ENCODE data around the gene ZNF474. TPM values are rescaled to one million over a fixed set of nuclear protein-coding genes. Genes with fewer than 3 reads are reported as not detected.
"Not testable (repeated sequence)": the region's sequence is repeated elsewhere in the genome, so short reads cannot be mapped to it uniquely, and the experiment has no call there.

Gene ZNF474
- total RNA-seq, 4 donors from 2014 or later: 0.52 to 1.3 (median 1.0) TPM

- Histone ChIP-seq H3K27ac (no peak overlapping the region), H3K4me3 (no peak overlapping the region), H3K27me3 (no peaks in the 10 kb centered on the region), H3K36me3 (no peaks in the 10 kb centered on the region), H3K4me1 (no peaks in the 10 kb centered on the region), H3K9me3 (no peaks in the 10 kb centered on the region)
- 42 to 71% methylated on average over 1 to 2 of the region's 2 CpGs for WGBS, 2 donors (ENCODE audit: low coverage in 1 of 2)
- TF ChIP-seq POLR2A (IDR thresholded peaks at IDR 0.05): no peak
- TF ChIP-seq CTCF (IDR thresholded peaks at IDR 0.05): no peak
- no peak for TF ChIP-seq POLR2AphosphoS5 (IDR thresholded peaks at IDR 0.05)
- TF ChIP-seq EP300 (IDR thresholded peaks at IDR 0.05): no peak
- no peak for ATAC-seq
These were observed 40.0 kb upstream of the ZNF474 start for GRCh38 chr5:122089096-122090013.

- Histone ChIP-seq H3K4me3 (no peak overlapping the region), H3K4me1 (peaks cover 0 to 9% (median 0%) of the 10 kb centered on the region in 3 donors), H3K9me3 (no peaks in the 10 kb centered on the region), H3K36me3 (no peaks in the 10 kb centered on the region), H3K27ac (no peak overlapping the region), H3K27me3 (no peaks in the 10 kb centered on the region)
- WGBS, 2 donors (ENCODE audit: low coverage in 1 of 2): 45% methylated on average over 8 of the region's 9 CpGs
- ATAC-seq: no peak
- TF ChIP-seq CTCF (IDR thresholded peaks at IDR 0.05) (peak; percentile 36 to 63 (median 48)), POLR2A (IDR thresholded peaks at IDR 0.05) (no peak), EP300 (IDR thresholded peaks at IDR 0.05) (no peak), POLR2AphosphoS5 (IDR thresholded peaks at IDR 0.05) (no peak)
These were observed 37.3 kb upstream of the ZNF474 start for GRCh38 chr5:122091936-122092600.

GRCh38 chr5:122093415-122094180, 35.7 kb upstream of the ZNF474 start:
- H3K36me3 ChIP-seq: no peaks in the 10 kb centered on the region
- peaks cover 0 to 9% (median 0%) of the 10 kb centered on the region in 3 donors for H3K4me1 ChIP-seq
- 53 to 76% methylated on average over 4 to 7 of the region's 7 CpGs for WGBS, 2 donors (ENCODE audit: low coverage in 1 of 2)
- no peak for ATAC-seq
- no peaks in the 10 kb centered on the region for H3K9me3 ChIP-seq
- TF ChIP-seq POLR2AphosphoS5 (IDR thresholded peaks at IDR 0.05): no peak
- no peak for TF ChIP-seq EP300 (IDR thresholded peaks at IDR 0.05)
- TF ChIP-seq CTCF (IDR thresholded peaks at IDR 0.05): no peak
- no peak overlapping the region for H3K4me3 ChIP-seq
- no peaks in the 10 kb centered on the region for H3K27me3 ChIP-seq
- no peak overlapping the region for H3K27ac ChIP-seq

- not testable (repeated sequence) for H3K27ac ChIP-seq, H3K9me3 ChIP-seq, H3K36me3 ChIP-seq, H3K4me3 ChIP-seq, H3K4me1 ChIP-seq, H3K27me3 ChIP-seq, ATAC-seq
- WGBS, 2 donors (ENCODE audit: low coverage in 1 of 2): 80 to 91% methylated on average over 1 to 5 of the region's 5 CpGs
These were observed 35.1 kb upstream of the ZNF474 start for GRCh38 chr5:122094251-122094650.

- TF ChIP-seq POLR2AphosphoS5 (IDR thresholded peaks at IDR 0.05) (no peak), EP300 (IDR thresholded peaks at IDR 0.05) (no peak), POLR2A (IDR thresholded peaks at IDR 0.05) (no peak), CTCF (IDR thresholded peaks at IDR 0.05) (no peak)
- H3K27me3 ChIP-seq: no peaks in the 10 kb centered on the region
- no peak overlapping the region for H3K27ac ChIP-seq
- 63% methylated on average over 3 of the region's 3 CpGs for WGBS, 2 donors (ENCODE audit: low coverage in 1 of 2)
- H3K9me3 ChIP-seq: no peaks in the 10 kb centered on the region
- H3K4me3 ChIP-seq: no peak overlapping the region
- H3K4me1 ChIP-seq: peaks cover 0 to 9% (median 0%) of the 10 kb centered on the region in 3 donors
- H3K36me3 ChIP-seq: no peaks in the 10 kb centered on the region
- no peak for ATAC-seq
These were observed 34.2 kb upstream of the ZNF474 start for GRCh38 chr5:122095158-122095557.
